SK-N-SH (cell line): ENCODE measurements around the gene KSR2. TPM values are rescaled to one million over a fixed set of nuclear protein-coding genes. Genes with fewer than 3 reads are reported as not detected.

Experiments used
- CTCF ChIA-PET: fragments of 300-600, 350-600 bp; formaldehyde crosslinking; extraction: SDS; loops from one replicate; lab custom pipeline; 2021; lab: Yijun Ruan, JAX
- POLR2A ChIA-PET: fragments of 350-600 bp; sonication (Branson Sonifier 250); formaldehyde crosslinking; extraction: SDS; loops from one replicate; lab custom pipeline; 2020; ENCODE audit warnings: antibody characterized with exemption, inconsistent platforms; lab: Yijun Ruan, JAX
- DNase-seq: peaks from one replicate; pipeline ENCODE4 v3.0.0; 2012
- H2AFZ ChIP-seq: fragments of 200-600 bp; sonication (generic); 2 replicates; pipeline ENCODE4 v1.8.1; 2016; ENCODE audit warnings: antibody characterized with exemption, mild to moderate bottlenecking, low read depth
- H3F3A ChIP-seq: fragments of 200-600 bp; sonication (generic); replicated peaks from 2 replicates; pipeline ENCODE3; 2016; ENCODE audit warnings: antibody characterized with exemption, mild to moderate bottlenecking; ENCODE audit not compliant: insufficient read depth
- H3K27ac ChIP-seq, 2 experiments: fragments of 200-500 bp in 1 of 2; fragments of 200-600 bp in 1 of 2; sonication (Bioruptor generic) in 1 of 2; sonication (generic), shearing (Covaris generic) in 1 of 2; 2 replicates each; pipeline versions ENCODE4 v1.5.1 to v1.6.1; 2014 to 2016; ENCODE audit warnings: low read depth in 2 of 2, inconsistent platforms in 1 of 2, low read length in 1 of 2, mild to moderate bottlenecking in 1 of 2, mixed read lengths in 1 of 2
- H3K27me3 ChIP-seq: fragments of 200-600 bp; sonication (generic), shearing (Covaris generic); 2 replicates; pipeline ENCODE4 v1.6.1; 2016; ENCODE audit warnings: mixed run types; ENCODE audit not compliant: insufficient read depth
- H3K36me3 ChIP-seq, 2 experiments: fragments of 200-500 bp in 1 of 2; fragments of 200-600 bp in 1 of 2; sonication (Bioruptor generic) in 1 of 2; sonication (generic) in 1 of 2; replicated peaks in 1 of 2; 2 replicates each; pipeline versions ENCODE3 to v1.5.1; 2014 to 2016; ENCODE audit warnings: low read length in 1 of 2, mild to moderate bottlenecking in 1 of 2; ENCODE audit not compliant: insufficient read depth in 2 of 2, control insufficient read depth in 1 of 2
- H3K4me1 ChIP-seq, 2 experiments: fragments of 200-500 bp in 1 of 2; fragments of 200-600 bp in 1 of 2; sonication (Bioruptor generic) in 1 of 2; sonication (generic), shearing (Covaris generic) in 1 of 2; 2 replicates each; pipeline versions ENCODE4 v1.5.1 to v1.6.1; 2014 to 2016; ENCODE audit warnings: low read depth in 1 of 2, low read length in 1 of 2, mixed run types in 1 of 2; ENCODE audit not compliant: insufficient read depth in 2 of 2, control insufficient read depth in 1 of 2
- H3K4me2 ChIP-seq: fragments of 200-600 bp; sonication (generic), shearing (Covaris generic); 2 replicates; pipeline ENCODE4 v1.6.1; 2017; ENCODE audit warnings: mixed run types
- H3K4me3 ChIP-seq, 2 experiments: fragments of 200-500 bp in 1 of 2; fragments of 200-600 bp in 1 of 2; sonication (Bioruptor generic) in 1 of 2; sonication (generic), shearing (Covaris generic) in 1 of 2; 2 replicates each; pipeline versions ENCODE4 v1.5.1 to v1.8.1; 2014 to 2016; ENCODE audit warnings: low read depth in 2 of 2, inconsistent platforms in 1 of 2, low read length in 1 of 2, mild to moderate bottlenecking in 1 of 2, mixed read lengths in 1 of 2, moderate library complexity in 1 of 2
- H3K79me2 ChIP-seq: fragments of 200-600 bp; sonication (generic); 2 replicates; pipeline ENCODE4 v1.8.1; 2017; ENCODE audit warnings: mild to moderate bottlenecking; ENCODE audit not compliant: insufficient read depth
- H3K9ac ChIP-seq: fragments of 200-600 bp; sonication (generic); 2 replicates; pipeline ENCODE4 v1.6.1; 2017; ENCODE audit warnings: mixed run types
- H3K9me2 ChIP-seq: fragments of 200-600 bp; sonication (generic); 2 replicates; pipeline ENCODE4 v1.6.1; 2017; ENCODE audit warnings: mixed run types
- H3K9me3 ChIP-seq: fragments of 200-600 bp; sonication (generic); 2 replicates; pipeline ENCODE4 v1.6.1; 2017; ENCODE audit warnings: mixed run types, mild to moderate bottlenecking, moderate library complexity
- H4K20me1 ChIP-seq: fragments of 200-600 bp; sonication (generic); 2 replicates; pipeline ENCODE4 v1.6.1; 2017; ENCODE audit warnings: mild to moderate bottlenecking, mixed run types; ENCODE audit not compliant: insufficient read depth
- CHD2 ChIP-seq: fragments of 150-350 bp; IDR thresholded peaks from 2 replicates; pipeline ENCODE4 v1.6.1; 2018; ENCODE audit warnings: low read length; ENCODE audit not compliant: partially characterized antibody
- ELF1 ChIP-seq: IDR thresholded peaks from 2 replicates; pipeline ENCODE4 v1.4.0; 2012
- EP300 ChIP-seq, 2 experiments: IDR thresholded peaks; 2 replicates each; pipeline versions ENCODE4 v1.4.0 to v1.6.1; 2012; ENCODE audit warnings: borderline replicate concordance in 1 of 2, low read depth in 1 of 2, low read length in 1 of 2
- FOSL2 ChIP-seq: IDR thresholded peaks from 2 replicates; pipeline ENCODE4 v1.4.0; 2012; ENCODE audit warnings: low read depth, mild to moderate bottlenecking, moderate library complexity, borderline replicate concordance
- FOXM1 ChIP-seq: IDR thresholded peaks from 2 replicates; pipeline ENCODE4 v1.4.0; 2012; ENCODE audit warnings: low read depth, mild to moderate bottlenecking
- GATA2 ChIP-seq: sonication (generic); formaldehyde crosslinking; IDR thresholded peaks from 2 replicates; pipeline ENCODE4 v1.5.0; 2020; ENCODE audit warnings: mild to moderate bottlenecking, missing genetic modification reagents
- JUND ChIP-seq: IDR thresholded peaks from 2 replicates; pipeline ENCODE4 v1.4.0; 2012
- MEF2A ChIP-seq: IDR thresholded peaks from 2 replicates; pipeline ENCODE4 v1.4.0; 2012; ENCODE audit warnings: low read depth, borderline replicate concordance
- MXI1 ChIP-seq: IDR thresholded peaks from 2 replicates; pipeline ENCODE4 v1.6.1; 2012; ENCODE audit warnings: mild to moderate bottlenecking, low read depth, low read length, improper control_type of control experiment
- NFIC ChIP-seq: IDR thresholded peaks from 2 replicates; pipeline ENCODE4 v1.4.0; 2012; ENCODE audit warnings: borderline replicate concordance
- NRF1 ChIP-seq: IDR thresholded peaks from 2 replicates; pipeline ENCODE4 v1.6.1; 2012; ENCODE audit warnings: low read depth, mild to moderate bottlenecking, low read length
- RAD21 ChIP-seq: IDR thresholded peaks from 2 replicates; pipeline ENCODE4 v1.6.1; 2012; ENCODE audit warnings: mild to moderate bottlenecking, low read length
- SIN3A ChIP-seq: IDR thresholded peaks from 2 replicates; pipeline ENCODE4 v1.6.1; 2012; ENCODE audit warnings: low read depth, mild to moderate bottlenecking, low read length, moderate library complexity, borderline replicate concordance
- SMC3 ChIP-seq: IDR thresholded peaks from 2 replicates; pipeline ENCODE4 v1.6.1; 2012; ENCODE audit warnings: low read depth, low read length, improper control_type of control experiment
- TCF12 ChIP-seq: IDR thresholded peaks from 2 replicates; pipeline ENCODE4 v1.4.0; 2012
- YY1 ChIP-seq: IDR thresholded peaks from 2 replicates; pipeline ENCODE4 v1.4.0; 2012; ENCODE audit warnings: low read depth, mild to moderate bottlenecking
- WGBS: methylation state at CpG from one replicate; pipeline ENCODE4 v1.1.6; 2017; ENCODE audit warnings: low lambda C conversion rate; 5-methylcytosine and 5-hydroxymethylcytosine counted together
- polyA plus RNA-seq, 3 experiments: library from polyadenylated mRNA; depleted of rRNA; stranded (reverse); fragments of >200 nt; gene quantifications; 2 replicates each; pipeline ENCODE4 v1.2.3, GENCODE V29; 2012
- TF ChIP-seq, protein P1 (sequence below): IDR thresholded peaks from 2 replicates; pipeline ENCODE4; 2012
- TF ChIP-seq, protein P2 (sequence below): IDR thresholded peaks from 2 replicates; pipeline ENCODE4 v1.4.0; 2012; ENCODE audit warnings: low read depth, borderline replicate concordance
- TF ChIP-seq, protein P3 (sequence below): IDR thresholded peaks from 2 replicates; pipeline ENCODE4 v1.6.1; 2012; ENCODE audit warnings: mild to moderate bottlenecking, low read depth, low read length, moderate library complexity
- TF ChIP-seq, protein P4 (sequence below): fragments of 150-350 bp; IDR thresholded peaks from 2 replicates; pipeline ENCODE4 v1.6.1; 2017; ENCODE audit warnings: antibody characterized with exemption, low read length, low read depth, borderline replicate concordance

Gene KSR2
- polyA plus RNA-seq, 1 of the 3 experiments (the other 2 are of a cell fraction): 0.12 TPM

DNA sequence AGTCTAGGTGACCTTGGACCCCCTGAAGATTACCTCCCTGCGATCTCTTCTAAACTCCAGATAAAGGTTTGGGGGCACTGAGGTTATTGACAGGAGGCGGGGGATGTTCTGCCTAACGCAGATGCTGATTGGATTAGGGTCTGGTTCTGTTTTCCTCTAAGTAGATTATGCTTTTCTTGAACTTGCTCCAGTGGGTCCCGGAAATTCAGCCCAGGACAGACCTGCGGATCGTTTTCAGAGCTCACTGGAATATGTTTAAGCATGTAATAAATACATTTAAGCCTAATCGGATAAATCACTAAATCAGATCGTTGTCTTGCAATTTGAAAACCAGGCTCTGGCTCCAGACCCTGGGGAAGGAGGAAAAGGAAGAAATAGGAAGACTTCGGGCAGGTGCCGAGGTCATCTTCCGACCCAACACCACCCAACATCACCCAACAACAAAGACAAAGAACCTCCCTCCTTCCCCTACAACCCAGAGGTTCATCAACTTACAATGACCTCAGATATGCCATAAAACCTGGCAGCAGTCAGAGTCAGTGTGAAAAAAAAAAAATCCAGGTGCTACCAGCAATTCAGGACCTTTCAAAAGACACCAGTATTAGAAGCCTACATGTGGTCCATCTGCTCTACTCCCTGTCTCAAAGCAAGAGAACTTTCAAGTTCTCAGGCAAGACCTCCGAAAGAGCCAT lies 148.4 kb downstream of the KSR2 start (continued):
- no peak for TF ChIP-seq MEF2A
- TF ChIP-seq JUND: no peak
- no peak for TF ChIP-seq FOSL2

DNA sequence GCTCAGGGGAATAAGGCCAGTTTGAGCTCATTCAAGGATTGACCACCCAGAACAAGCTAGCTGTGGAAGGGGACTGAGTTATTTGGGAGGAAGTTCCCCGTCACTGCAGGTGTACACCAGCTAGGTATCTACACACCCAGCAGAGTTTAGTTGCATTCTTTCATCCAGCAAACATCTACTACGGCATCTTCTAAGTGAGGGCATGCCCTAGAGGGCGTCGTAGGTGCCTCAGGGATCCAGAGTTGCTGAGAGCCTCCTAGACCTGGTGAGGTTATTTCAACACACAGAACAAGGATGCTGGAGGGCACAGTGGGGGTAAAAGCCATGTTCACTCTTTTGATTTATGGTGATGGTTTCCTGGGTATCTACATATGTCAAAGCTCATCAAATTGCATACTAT lies 149.6 kb downstream of the KSR2 start:
- Histone ChIP-seq H3K4me3 (no peak overlapping the region), H3K9me2 (no peaks in the 10 kb centered on the region)
- CTCF ChIA-PET: interaction anchor here (0.8 to 2.5 kb wide), 4 partner anchors 11 to 452 kb away, joined by 3 to 12 read pairs (median 4); no protein-coding TSS in a partner anchor
- TF ChIP-seq SMC3: no peak
- TF ChIP-seq MXI1: no peak
- no peak for TF ChIP-seq SIN3A
- TF ChIP-seq, protein P1, sequence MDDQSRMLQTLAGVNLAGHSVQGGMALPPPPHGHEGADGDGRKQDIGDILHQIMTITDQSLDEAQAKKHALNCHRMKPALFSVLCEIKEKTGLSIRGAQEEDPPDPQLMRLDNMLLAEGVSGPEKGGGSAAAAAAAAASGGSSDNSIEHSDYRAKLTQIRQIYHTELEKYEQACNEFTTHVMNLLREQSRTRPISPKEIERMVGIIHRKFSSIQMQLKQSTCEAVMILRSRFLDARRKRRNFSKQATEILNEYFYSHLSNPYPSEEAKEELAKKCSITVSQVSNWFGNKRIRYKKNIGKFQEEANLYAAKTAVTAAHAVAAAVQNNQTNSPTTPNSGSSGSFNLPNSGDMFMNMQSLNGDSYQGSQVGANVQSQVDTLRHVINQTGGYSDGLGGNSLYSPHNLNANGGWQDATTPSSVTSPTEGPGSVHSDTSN: no peak
- no peak for TF ChIP-seq NFIC
- TF ChIP-seq GATA2 (CRISPR knock-in tag): no peak
- no peak for TF ChIP-seq ELF1
- no peak for TF ChIP-seq TCF12
- no peak for TF ChIP-seq RAD21
- TF ChIP-seq, protein P2, sequence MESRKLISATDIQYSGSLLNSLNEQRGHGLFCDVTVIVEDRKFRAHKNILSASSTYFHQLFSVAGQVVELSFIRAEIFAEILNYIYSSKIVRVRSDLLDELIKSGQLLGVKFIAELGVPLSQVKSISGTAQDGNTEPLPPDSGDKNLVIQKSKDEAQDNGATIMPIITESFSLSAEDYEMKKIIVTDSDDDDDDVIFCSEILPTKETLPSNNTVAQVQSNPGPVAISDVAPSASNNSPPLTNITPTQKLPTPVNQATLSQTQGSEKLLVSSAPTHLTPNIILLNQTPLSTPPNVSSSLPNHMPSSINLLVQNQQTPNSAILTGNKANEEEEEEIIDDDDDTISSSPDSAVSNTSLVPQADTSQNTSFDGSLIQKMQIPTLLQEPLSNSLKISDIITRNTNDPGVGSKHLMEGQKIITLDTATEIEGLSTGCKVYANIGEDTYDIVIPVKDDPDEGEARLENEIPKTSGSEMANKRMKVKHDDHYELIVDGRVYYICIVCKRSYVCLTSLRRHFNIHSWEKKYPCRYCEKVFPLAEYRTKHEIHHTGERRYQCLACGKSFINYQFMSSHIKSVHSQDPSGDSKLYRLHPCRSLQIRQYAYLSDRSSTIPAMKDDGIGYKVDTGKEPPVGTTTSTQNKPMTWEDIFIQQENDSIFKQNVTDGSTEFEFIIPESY: no peak
- TF ChIP-seq FOXM1: no peak
- no peak for TF ChIP-seq YY1
- TF ChIP-seq MEF2A: no peak
- TF ChIP-seq EP300 (IDR thresholded peaks at IDR 0.05; ENCODE audit: borderline replicate concordance in 1 of 2, low read depth in 1 of 2, low read length in 1 of 2): no peak
- TF ChIP-seq CHD2: no peak
- TF ChIP-seq, protein P3, sequence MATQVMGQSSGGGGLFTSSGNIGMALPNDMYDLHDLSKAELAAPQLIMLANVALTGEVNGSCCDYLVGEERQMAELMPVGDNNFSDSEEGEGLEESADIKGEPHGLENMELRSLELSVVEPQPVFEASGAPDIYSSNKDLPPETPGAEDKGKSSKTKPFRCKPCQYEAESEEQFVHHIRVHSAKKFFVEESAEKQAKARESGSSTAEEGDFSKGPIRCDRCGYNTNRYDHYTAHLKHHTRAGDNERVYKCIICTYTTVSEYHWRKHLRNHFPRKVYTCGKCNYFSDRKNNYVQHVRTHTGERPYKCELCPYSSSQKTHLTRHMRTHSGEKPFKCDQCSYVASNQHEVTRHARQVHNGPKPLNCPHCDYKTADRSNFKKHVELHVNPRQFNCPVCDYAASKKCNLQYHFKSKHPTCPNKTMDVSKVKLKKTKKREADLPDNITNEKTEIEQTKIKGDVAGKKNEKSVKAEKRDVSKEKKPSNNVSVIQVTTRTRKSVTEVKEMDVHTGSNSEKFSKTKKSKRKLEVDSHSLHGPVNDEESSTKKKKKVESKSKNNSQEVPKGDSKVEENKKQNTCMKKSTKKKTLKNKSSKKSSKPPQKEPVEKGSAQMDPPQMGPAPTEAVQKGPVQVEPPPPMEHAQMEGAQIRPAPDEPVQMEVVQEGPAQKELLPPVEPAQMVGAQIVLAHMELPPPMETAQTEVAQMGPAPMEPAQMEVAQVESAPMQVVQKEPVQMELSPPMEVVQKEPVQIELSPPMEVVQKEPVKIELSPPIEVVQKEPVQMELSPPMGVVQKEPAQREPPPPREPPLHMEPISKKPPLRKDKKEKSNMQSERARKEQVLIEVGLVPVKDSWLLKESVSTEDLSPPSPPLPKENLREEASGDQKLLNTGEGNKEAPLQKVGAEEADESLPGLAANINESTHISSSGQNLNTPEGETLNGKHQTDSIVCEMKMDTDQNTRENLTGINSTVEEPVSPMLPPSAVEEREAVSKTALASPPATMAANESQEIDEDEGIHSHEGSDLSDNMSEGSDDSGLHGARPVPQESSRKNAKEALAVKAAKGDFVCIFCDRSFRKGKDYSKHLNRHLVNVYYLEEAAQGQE: no peak
- TF ChIP-seq, protein P4, sequence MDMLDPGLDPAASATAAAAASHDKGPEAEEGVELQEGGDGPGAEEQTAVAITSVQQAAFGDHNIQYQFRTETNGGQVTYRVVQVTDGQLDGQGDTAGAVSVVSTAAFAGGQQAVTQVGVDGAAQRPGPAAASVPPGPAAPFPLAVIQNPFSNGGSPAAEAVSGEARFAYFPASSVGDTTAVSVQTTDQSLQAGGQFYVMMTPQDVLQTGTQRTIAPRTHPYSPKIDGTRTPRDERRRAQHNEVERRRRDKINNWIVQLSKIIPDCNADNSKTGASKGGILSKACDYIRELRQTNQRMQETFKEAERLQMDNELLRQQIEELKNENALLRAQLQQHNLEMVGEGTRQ: no peak
- no peak for TF ChIP-seq NRF1
- TF ChIP-seq, all 33 proteins: peak for 0
- POLR2A ChIA-PET: no interaction called here
- H3K36me3 ChIP-seq: no peaks in the 10 kb centered on the region
- H3K79me2 ChIP-seq: no peaks in the 10 kb centered on the region
- H3K27ac ChIP-seq: no peak overlapping the region
- no peaks in the 10 kb centered on the region for H3F3A ChIP-seq
- WGBS: 46% methylated on average over 3 of the region's 4 CpGs
- no peak overlapping the region for H3K4me2 ChIP-seq
- no peaks in the 10 kb centered on the region for H3K27me3 ChIP-seq
- H3K9me3 ChIP-seq: no peaks in the 10 kb centered on the region
- peaks cover 0 to 7% of the 10 kb centered on the region in 2 experiments; a peak in 1 of 4 replicates for H3K4me1 ChIP-seq
- DNase-seq: no peak
- no peak overlapping the region for H3K9ac ChIP-seq
- no peaks in the 10 kb centered on the region for H4K20me1 ChIP-seq
- H2AFZ ChIP-seq: no peak overlapping the region
